ENCODE data around the gene OPTN.
"Not testable (repeated sequence)": the region's sequence is repeated elsewhere in the genome, so short reads cannot be mapped to it uniquely, and the experiment has no call there.

Gene OPTN

DNA sequence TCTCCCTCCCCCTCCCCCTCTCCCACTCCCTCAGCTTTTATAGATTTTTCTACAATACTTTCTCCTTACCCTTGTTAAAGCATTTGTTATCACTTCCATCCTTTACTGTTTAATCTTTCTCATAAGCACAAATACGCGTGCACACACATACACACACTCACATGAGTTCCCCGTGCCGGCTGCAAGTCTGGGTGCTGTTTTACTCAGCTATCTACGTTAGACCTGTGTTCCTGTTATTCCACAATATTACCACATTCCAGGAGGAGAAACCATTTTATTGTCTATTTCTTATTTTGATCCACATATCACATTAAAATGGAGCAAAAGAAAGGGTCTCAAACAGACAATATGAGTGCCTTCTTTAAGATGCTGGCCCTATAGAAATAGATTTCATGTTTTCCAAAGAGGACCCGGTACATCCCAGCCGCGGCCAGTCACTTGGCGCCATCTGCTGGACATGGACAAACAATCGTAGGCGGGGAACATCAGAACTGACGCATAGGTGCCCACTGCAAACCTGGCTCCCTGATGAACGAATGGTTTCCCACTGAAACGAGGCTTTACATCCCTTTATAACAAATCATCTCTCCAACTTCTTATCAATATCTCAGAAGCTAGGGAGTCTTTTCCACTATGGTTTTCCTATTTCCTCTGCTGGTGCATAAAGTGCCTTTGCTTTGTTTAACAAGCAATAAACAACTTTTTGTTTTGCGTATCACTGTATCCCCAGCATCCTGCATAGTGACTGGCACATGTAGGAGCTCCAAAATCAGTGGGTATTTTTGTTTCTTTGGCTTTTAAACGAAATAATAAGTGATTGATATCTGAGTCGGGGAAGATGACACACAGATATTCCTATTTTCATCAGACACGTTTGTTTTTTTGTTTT lies 25.2 kb upstream of the OPTN start:
- in situ Hi-C loops (cut with HindIII; ENCODE audit: low pct_ligation_motif_present, low sequenced_read_pairs), result no loop called here
- peak; percentile 62 for DNase-seq

DNA sequence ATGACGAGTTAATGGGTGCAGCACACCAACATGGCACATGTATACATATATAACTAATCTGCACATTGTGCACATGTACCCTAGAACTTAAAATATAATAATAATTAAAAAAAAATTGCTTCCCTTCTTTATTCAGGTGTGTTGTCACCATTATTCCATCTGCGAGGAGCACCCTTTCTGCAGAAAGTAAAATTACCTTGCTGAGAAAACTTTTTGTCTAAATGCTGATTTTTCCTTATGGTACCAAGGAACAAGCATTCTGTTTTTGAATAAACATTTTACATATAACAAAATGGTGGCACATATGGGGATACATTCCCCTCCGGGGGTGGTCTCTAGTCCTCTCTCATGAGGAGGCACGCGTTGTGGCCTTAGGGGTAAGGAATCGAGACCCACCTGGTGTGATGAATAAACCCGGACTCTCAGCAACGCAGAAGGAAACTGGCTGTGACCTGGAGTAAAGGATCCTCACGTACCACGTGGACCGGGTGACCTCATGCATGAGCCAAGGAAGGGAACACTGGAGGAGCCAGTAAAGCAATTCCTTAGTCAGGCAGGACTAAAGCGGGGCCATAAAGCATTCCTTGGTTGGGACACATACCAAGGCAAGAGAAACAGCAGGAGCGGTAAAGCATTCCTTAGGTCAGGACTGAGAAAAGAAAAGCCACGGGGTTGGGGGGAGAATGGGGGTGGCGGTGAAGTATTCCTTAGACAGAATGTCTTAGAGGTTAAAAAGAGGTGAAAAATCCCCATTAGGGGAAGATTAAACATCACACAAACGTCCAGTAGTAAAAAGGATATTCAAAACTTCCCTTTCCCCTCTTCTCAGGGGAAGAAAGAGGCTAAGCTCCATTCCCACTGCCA lies 20.8 kb upstream of the OPTN start:
- DNase-seq, result no peak
- Histone ChIP-seq H3K36me3 (replicated peaks) (no peaks in the 10 kb centered on the region), H3K27ac (no peak overlapping the region), H3K27me3 (replicated peaks) (no peaks in the 10 kb centered on the region), H3K4me3 (ENCODE audit: low read depth, low read length) (no peak overlapping the region)
- in situ Hi-C loops (cut with HindIII; ENCODE audit: low pct_ligation_motif_present, low sequenced_read_pairs), result no loop called here
- TF ChIP-seq CTCF (IDR thresholded peaks at IDR 0.05; ENCODE audit: low read depth, low read length, missing control alignments), result no peak

More for the DNA sequence above, 25.2 kb upstream of the OPTN start:
- no peaks in the 10 kb centered on the region for H3K27me3 ChIP-seq (replicated peaks)
- no peak overlapping the region for H3K27ac ChIP-seq
- no peak overlapping the region for H3K4me3 ChIP-seq (ENCODE audit: low read depth, low read length)
- H3K36me3 ChIP-seq (replicated peaks), result no peaks in the 10 kb centered on the region
- peak; percentile 91 for TF ChIP-seq CTCF (IDR thresholded peaks at IDR 0.05; ENCODE audit: low read depth, low read length, missing control alignments)

- no peaks in the 10 kb centered on the region for H3K36me3 ChIP-seq (replicated peaks)
- no peak overlapping the region for H3K4me3 ChIP-seq (ENCODE audit: low read depth, low read length)
- H3K27ac ChIP-seq, result no peak overlapping the region
- H3K27me3 ChIP-seq (replicated peaks), result no peaks in the 10 kb centered on the region
- no peak for DNase-seq
- in situ Hi-C loops (cut with HindIII; ENCODE audit: low pct_ligation_motif_present, low sequenced_read_pairs), result no loop called here
- TF ChIP-seq CTCF (IDR thresholded peaks at IDR 0.05; ENCODE audit: low read depth, low read length, missing control alignments), result no peak
Measured at GRCh38 chr10:13079776-13080050, 20.2 kb upstream of the OPTN start.

- DNase-seq, result no peak
- TF ChIP-seq CTCF (IDR thresholded peaks at IDR 0.05; ENCODE audit: low read depth, low read length, missing control alignments), result peak; percentile 5
- Histone ChIP-seq H3K36me3 (replicated peaks) (no peaks in the 10 kb centered on the region), H3K27me3 (replicated peaks) (no peaks in the 10 kb centered on the region), H3K4me3 (ENCODE audit: low read depth, low read length) (no peak overlapping the region), H3K27ac (no peak overlapping the region)
- in situ Hi-C loops (cut with HindIII; ENCODE audit: low pct_ligation_motif_present, low sequenced_read_pairs), result no loop called here
Measured at GRCh38 chr10:13080643-13081042, 19.3 kb upstream of the OPTN start.

- H3K36me3 ChIP-seq (replicated peaks); in situ Hi-C loops (cut with HindIII; ENCODE audit: low pct_ligation_motif_present, low sequenced_read_pairs); DNase-seq; H3K4me3 ChIP-seq (ENCODE audit: low read depth, low read length); H3K27ac ChIP-seq; H3K27me3 ChIP-seq (replicated peaks): not testable (repeated sequence)
Measured at GRCh38 chr10:13083700-13084099, 16.3 kb upstream of the OPTN start.

DNA sequence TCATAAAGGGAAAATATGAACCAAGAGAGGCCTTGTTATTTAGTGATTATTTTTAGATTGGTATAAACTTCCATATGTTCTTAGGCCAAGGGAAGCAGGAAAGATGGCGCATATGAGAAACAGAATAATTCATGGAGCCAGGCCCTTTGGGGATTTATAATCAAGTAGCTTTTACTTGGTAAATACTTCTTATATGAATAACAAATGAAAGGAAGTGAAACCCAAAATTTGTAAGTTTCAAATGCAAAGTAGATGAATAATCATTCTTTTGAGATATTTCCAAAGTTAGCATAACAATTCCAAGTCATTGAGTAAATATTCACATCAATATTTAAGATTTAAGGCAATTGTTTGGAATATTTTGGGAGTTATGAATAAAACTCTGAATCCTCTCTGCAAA lies 13.9 kb upstream of the OPTN start:
- no peak for DNase-seq

More for the DNA sequence above, 13.9 kb upstream of the OPTN start:
- H3K27me3 ChIP-seq (replicated peaks), result no peaks in the 10 kb centered on the region
- in situ Hi-C loops (cut with HindIII; ENCODE audit: low pct_ligation_motif_present, low sequenced_read_pairs), result no loop called here
- no peak for TF ChIP-seq CTCF (IDR thresholded peaks at IDR 0.05; ENCODE audit: low read depth, low read length, missing control alignments)
- H3K27ac ChIP-seq, result no peak overlapping the region
- no peaks in the 10 kb centered on the region for H3K36me3 ChIP-seq (replicated peaks)
- H3K4me3 ChIP-seq (ENCODE audit: low read depth, low read length), result no peak overlapping the region

Measured in brain microvascular endothelial cell (primary cell).